CD4-positive, alpha-beta T cell treated with Interleukin-21 for 1 hour (primary cell): Measurements from ENCODE around the gene CCDC15.

ENCODE experiments used
- DNase-seq: peaks from one replicate; pipeline ENCODE4 v3.0.0-alpha.2; 2020

The CCDC15 gene

GRCh38 chr11:124953753-124954589, at the start of gene CCDC15:
Gene CCDC15, plus strand, starts transcription at chr11:124954202. Its CDS starts 531 bp downstream, at chr11:124954733.
- peak; percentile 95 for DNase-seq

GRCh38 chr11:124915541-124916369, 38.2 kb upstream of the CCDC15 start:
- DNase-seq, result no peak

- no peak for DNase-seq
These were observed 37.7 kb upstream of the CCDC15 start for GRCh38 chr11:124916370-124916710.

- no peak for DNase-seq
These were observed 36.8 kb upstream of the CCDC15 start for GRCh38 chr11:124917115-124917637.

- no peak for DNase-seq
These were observed 35.1 kb upstream of the CCDC15 start, which contains the start of gene HEPN1 for GRCh38 chr11:124918950-124919349. Gene HEPN1, plus strand, starts transcription at chr11:124919250.

- DNase-seq, result no peak
These were observed 34.1 kb upstream of the CCDC15 start for GRCh38 chr11:124919898-124920297.

GRCh38 chr11:124920356-124920755, 33.6 kb upstream of the CCDC15 start:
- no peak for DNase-seq

- DNase-seq, result peak; percentile 85
These were observed 33.0 kb upstream of the CCDC15 start for GRCh38 chr11:124920870-124921609.

- DNase-seq, result no peak
These were observed 31.2 kb upstream of the CCDC15 start for GRCh38 chr11:124922831-124923230.

GRCh38 chr11:124923296-124923695, 30.7 kb upstream of the CCDC15 start:
- peak; percentile 14 for DNase-seq

- no peak for DNase-seq
These were observed 24.9 kb upstream of the CCDC15 start for GRCh38 chr11:124928942-124929665.

- no peak for DNase-seq
These were observed 23.2 kb upstream of the CCDC15 start for GRCh38 chr11:124930799-124931198.

- DNase-seq, result no peak
These were observed 19.0 kb upstream of the CCDC15 start for GRCh38 chr11:124934862-124935547.

- no peak for DNase-seq
These were observed 18.2 kb upstream of the CCDC15 start, which contains the start of gene HEPACAM for GRCh38 chr11:124935548-124936514. Gene HEPACAM, minus strand, starts transcription at chr11:124936047. Its CDS starts 41 bp downstream, at chr11:124936006.

GRCh38 chr11:124937336-124937935, 16.6 kb upstream of the CCDC15 start:
- no peak for DNase-seq

- no peak for DNase-seq
These were observed 15.7 kb upstream of the CCDC15 start for GRCh38 chr11:124938206-124938765.

- no peak for DNase-seq
These were observed 15.0 kb upstream of the CCDC15 start for GRCh38 chr11:124938970-124939369.

GRCh38 chr11:124941703-124942102, 12.3 kb upstream of the CCDC15 start:
- no peak for DNase-seq

GRCh38 chr11:124942466-124943253, 11.3 kb upstream of the CCDC15 start:
- DNase-seq, result no peak
